Prostate gland (tissue), 2 donors: ENCODE measurements around the gene RTP3. TPM values are rescaled to one million over a fixed set of nuclear protein-coding genes. Genes with fewer than 3 reads are reported as not detected.

Experiments used
- DNase-seq: peaks from one replicate; pipeline ENCODE4 v3.0.0-alpha.2; 2019; ENCODE audit warnings: low spot score
- H3K27ac ChIP-seq, 2 donors: fragments of 200-600 bp; sonication (generic); 2 replicates each; pipeline ENCODE4 v1.5.1; 2017 to 2019
- H3K27me3 ChIP-seq: fragments of 200-600 bp; sonication (generic); replicated peaks from 2 replicates; pipeline ENCODE4 v1.5.1; 2019; ENCODE audit not compliant: insufficient read depth
- H3K36me3 ChIP-seq, 2 donors: fragments of 200-600 bp; sonication (generic); 1 replicate in 1 of 2; 2 replicates in 1 of 2; pipeline versions ENCODE4 v1.5.1 to v1.8.1; 2017 to 2019
- H3K4me1 ChIP-seq: fragments of 200-600 bp; sonication (generic); replicated peaks from 2 replicates; pipeline ENCODE4 v1.5.1; 2019
- H3K4me3 ChIP-seq, 2 donors: fragments of 200-600 bp; sonication (generic); 2 replicates each; pipeline ENCODE4 v1.5.1; 2017 to 2019
- H3K9me3 ChIP-seq: fragments of 200-600 bp; sonication (generic); 2 replicates; pipeline ENCODE4 v1.5.1; 2017
- POLR2A ChIP-seq: fragments of 450-650 bp; IDR thresholded peaks from one replicate; pipeline ENCODE4 v1.6.1; 2016; ENCODE audit warnings: antibody characterized with exemption, mild to moderate bottlenecking
- POLR2AphosphoS5 ChIP-seq: sonication (generic); formaldehyde crosslinking; IDR thresholded peaks from one replicate; pipeline ENCODE4 v1.6.1; 2017; ENCODE audit warnings: antibody characterized with exemption
- WGBS: methylation state at CpG from one replicate; pipeline ENCODE4 v1.1.5; 2018; 5-methylcytosine and 5-hydroxymethylcytosine counted together
- intact Hi-C: fragments of 100-400 bp; cut with DNase I; formaldehyde crosslinking; loops from one replicate; pipeline ENCODE4 v1.14.2; 2022
- total RNA-seq, 2 donors: library from RNA; depleted of rRNA; stranded (reverse); fragments of >200 nt; gene quantifications; one replicate each; pipeline ENCODE4 v1.1.0, GENCODE V29; 2016
- TF ChIP-seq, protein P1 (sequence below), 4 experiments: fragments of 200-600 bp in 2 of 4; fragments of 450-650 bp in 2 of 4; sonication (generic) in 2 of 4; IDR thresholded peaks; 1 replicate in 3 of 4; 2 replicates in 1 of 4; pipeline ENCODE4 v1.5.1; 2016 to 2019; ENCODE audit warnings: antibody characterized with exemption in 4 of 4, mild to moderate bottlenecking in 2 of 4, moderate library complexity in 2 of 4

RTP3 gene
- total RNA-seq, 2 donors from 2014 or later: 0.68 TPM; not detected in 1

DNA sequence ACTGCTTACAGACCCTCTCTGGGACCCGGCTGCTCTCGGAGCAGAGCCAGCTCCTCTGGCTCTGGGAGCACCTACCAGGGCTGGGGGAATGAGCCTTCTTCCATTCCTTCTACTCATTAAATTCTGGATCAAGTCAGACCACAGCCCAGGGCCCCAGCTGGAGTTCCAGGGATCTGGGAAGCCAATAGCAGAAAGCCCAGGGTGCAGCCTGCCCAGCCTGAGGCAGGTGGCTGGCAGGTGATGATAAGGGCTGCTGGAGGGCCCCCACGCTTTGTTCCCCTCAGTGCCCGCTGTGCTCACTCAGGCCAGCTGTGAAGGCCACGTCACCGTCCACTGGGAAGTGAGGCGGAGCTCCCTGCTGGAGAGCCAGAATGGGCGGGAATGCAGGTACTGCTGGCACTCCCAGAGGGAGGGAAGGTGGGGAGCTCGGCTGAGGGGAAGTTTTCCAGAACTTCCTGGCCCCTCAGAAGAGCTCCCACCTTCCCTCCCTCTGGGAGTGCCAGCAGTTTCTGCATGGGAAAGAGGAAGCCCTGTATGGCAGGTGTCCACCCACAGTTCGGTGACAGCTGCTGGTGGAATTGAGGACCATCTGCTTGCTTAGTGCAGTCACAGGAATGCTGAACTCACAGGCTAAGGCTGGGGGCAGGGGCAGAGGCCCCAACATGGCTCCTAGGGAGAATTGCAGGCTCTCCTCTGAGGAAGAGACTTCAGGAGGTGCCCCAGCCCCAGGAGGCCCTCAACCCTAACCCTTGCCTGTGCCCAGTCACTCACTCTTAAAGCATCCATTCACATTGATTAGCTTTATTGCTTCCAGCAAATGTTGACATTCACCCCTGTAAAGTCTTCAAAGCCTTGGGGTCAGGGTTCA lies 12.6 kb upstream of the RTP3 start:
- WGBS: 78% methylated on average over 10 of the region's 10 CpGs
- Histone ChIP-seq H3K4me3 (no peak overlapping the region), H3K36me3 (no peaks in the 10 kb centered on the region), H3K27ac (no peak overlapping the region), H3K9me3 (no peaks in the 10 kb centered on the region), H3K27me3 (no peaks in the 10 kb centered on the region), H3K4me1 (no peaks in the 10 kb centered on the region)
- no peak for TF ChIP-seq POLR2A
- TF ChIP-seq POLR2AphosphoS5: no peak
- TF ChIP-seq, protein P1, sequence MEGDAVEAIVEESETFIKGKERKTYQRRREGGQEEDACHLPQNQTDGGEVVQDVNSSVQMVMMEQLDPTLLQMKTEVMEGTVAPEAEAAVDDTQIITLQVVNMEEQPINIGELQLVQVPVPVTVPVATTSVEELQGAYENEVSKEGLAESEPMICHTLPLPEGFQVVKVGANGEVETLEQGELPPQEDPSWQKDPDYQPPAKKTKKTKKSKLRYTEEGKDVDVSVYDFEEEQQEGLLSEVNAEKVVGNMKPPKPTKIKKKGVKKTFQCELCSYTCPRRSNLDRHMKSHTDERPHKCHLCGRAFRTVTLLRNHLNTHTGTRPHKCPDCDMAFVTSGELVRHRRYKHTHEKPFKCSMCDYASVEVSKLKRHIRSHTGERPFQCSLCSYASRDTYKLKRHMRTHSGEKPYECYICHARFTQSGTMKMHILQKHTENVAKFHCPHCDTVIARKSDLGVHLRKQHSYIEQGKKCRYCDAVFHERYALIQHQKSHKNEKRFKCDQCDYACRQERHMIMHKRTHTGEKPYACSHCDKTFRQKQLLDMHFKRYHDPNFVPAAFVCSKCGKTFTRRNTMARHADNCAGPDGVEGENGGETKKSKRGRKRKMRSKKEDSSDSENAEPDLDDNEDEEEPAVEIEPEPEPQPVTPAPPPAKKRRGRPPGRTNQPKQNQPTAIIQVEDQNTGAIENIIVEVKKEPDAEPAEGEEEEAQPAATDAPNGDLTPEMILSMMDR (IDR thresholded peaks at IDR 0.05): no peak
- DNase-seq: no peak
- intact Hi-C loops: no loop called here

DNA sequence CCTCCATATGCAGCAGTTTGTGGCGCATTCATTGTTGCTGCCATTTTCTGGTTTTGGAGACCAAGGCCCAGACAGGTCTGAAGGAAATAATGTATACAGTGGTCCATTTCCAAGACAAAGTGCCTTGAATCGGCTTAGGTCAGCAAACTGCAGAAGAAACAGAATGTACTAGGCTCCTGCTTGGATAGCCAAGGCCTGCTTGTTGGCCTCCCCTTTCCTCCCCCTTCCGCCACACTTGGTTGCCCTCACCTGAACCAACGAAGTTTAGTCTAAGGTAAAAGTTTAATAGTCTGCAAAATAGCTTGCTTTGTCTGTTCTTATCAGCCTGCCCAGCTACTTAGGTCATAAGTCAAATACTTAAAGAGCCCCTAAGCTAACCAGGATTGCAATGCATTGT lies 12.0 kb upstream of the RTP3 start:
- H3K36me3 ChIP-seq: no peaks in the 10 kb centered on the region
- no peak for DNase-seq
- H3K27ac ChIP-seq: no peak overlapping the region
- intact Hi-C loops: no loop called here
- no peaks in the 10 kb centered on the region for H3K9me3 ChIP-seq
- H3K4me1 ChIP-seq: no peaks in the 10 kb centered on the region
- H3K4me3 ChIP-seq: no peak overlapping the region
- 81% methylated on average over 4 of the region's 4 CpGs for WGBS
- no peak for TF ChIP-seq POLR2AphosphoS5
- no peak for TF ChIP-seq POLR2A
- TF ChIP-seq, protein P1 (IDR thresholded peaks at IDR 0.05): no peak
- H3K27me3 ChIP-seq: no peaks in the 10 kb centered on the region

DNA sequence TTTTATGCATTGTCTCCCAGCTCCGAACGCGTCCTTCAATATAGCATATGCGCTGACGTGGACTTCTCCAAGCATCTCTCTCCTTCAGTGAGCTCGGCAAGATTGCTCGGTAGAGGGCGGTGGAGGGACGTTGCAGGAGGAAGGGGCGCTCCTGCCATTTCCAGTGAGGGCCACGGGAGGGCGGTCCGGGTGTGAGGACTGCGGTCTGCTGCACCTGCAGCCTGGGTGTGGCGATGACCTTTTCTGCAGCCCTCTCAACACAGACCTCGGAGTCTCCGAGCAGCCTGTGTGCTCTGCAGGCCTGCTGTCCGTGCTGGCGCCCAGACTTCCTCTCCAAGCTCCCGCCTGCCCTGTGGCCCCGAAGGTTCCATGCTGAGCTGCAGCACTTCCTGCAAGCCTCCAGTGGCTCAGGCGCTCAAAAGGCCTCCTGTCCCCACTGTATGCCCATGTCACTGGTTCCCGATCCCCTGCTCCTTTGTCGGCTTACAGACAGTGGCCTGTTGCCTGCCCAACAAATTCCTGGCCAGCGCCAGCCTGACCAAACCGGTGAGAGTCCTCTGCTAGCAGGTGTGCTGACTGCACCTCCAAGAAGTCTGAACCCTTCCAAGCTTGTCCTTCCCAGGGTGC lies 8.9 kb upstream of the RTP3 start:
- TF ChIP-seq, protein P1 (IDR thresholded peaks at IDR 0.05): peak; percentile 72 to 98 (median 86)
- TF ChIP-seq POLR2AphosphoS5 (peak; percentile 62), POLR2A (no peak)
- Histone ChIP-seq H3K27me3 (no peaks in the 10 kb centered on the region), H3K4me1 (no peaks in the 10 kb centered on the region), H3K36me3 (no peaks in the 10 kb centered on the region), H3K4me3 (no peak overlapping the region), H3K9me3 (no peaks in the 10 kb centered on the region), H3K27ac (no peak overlapping the region)
- WGBS: 11% methylated on average over 25 of the region's 26 CpGs
- intact Hi-C loops: loop anchor here (2.0 kb wide), 2 partner anchors 70 to 142 kb away; no protein-coding TSS in a partner anchor
- peak; percentile 87 for DNase-seq

DNA sequence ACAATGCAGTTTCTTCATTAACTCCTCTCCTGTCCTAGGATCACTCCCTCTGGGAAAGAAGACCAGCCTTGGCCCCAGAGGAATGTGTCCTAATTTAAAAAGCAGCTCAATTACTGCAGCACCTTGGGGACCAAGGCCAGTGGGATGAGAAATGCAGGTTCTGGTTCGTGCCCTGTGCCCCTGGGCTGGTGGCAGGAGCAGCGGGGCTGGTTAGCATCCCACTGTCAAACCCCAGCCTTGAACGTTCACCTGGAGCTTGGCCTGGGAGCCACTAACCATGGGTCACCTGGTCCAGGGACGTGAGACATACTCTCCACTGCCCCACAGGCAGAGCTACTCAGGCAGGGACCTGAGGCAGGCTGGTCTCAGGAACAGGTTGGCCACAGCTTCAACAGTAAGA lies 8.4 kb upstream of the RTP3 start:
- intact Hi-C loops: loop anchor here (2.0 kb wide), 2 partner anchors 69 to 141 kb away; no protein-coding TSS in a partner anchor
- no peak for DNase-seq
- WGBS: 87% methylated on average over 3 of the region's 4 CpGs

More for the DNA sequence above, 8.4 kb upstream of the RTP3 start:
- H3K27me3 ChIP-seq: no peaks in the 10 kb centered on the region
- no peak overlapping the region for H3K27ac ChIP-seq
- H3K4me3 ChIP-seq: no peak overlapping the region
- H3K9me3 ChIP-seq: no peaks in the 10 kb centered on the region
- H3K36me3 ChIP-seq: no peaks in the 10 kb centered on the region
- H3K4me1 ChIP-seq: no peaks in the 10 kb centered on the region
- TF ChIP-seq POLR2A: no peak
- no peak for TF ChIP-seq POLR2AphosphoS5
- TF ChIP-seq, protein P1 (IDR thresholded peaks at IDR 0.05): no peak
